Measurements from ENCODE around the gene PFKM.
"Not testable (repeated sequence)": the region's sequence is repeated elsewhere in the genome, so short reads cannot be mapped to it uniquely, and the experiment has no call there.

Gene PFKM

GRCh38 chr12:48115957-48116356, 3.2 kb upstream of the PFKM start:
- DNase-seq = no peak

GRCh38 chr12:48118284-48118871, 786 bp upstream of the PFKM start:
- DNase-seq = no peak

GRCh38 chr12:48119834-48120195, 651 bp downstream of the PFKM start:
- no peak for DNase-seq

GRCh38 chr12:48121522-48121921, 2.4 kb downstream of the PFKM start:
- no peak for DNase-seq

- no peak for DNase-seq
Observed at GRCh38 chr12:48122065-48122834, 3.1 kb downstream of the PFKM start.

- no peak for DNase-seq
Observed at GRCh38 chr12:48123169-48123568, 4.0 kb downstream of the PFKM start.

- DNase-seq = not testable (repeated sequence)
Observed at GRCh38 chr12:48125542-48125941, 6.4 kb downstream of the PFKM start.

GRCh38 chr12:48125985-48126384, 6.8 kb downstream of the PFKM start:
- no peak for DNase-seq

GRCh38 chr12:48126953-48127630, 7.9 kb downstream of the PFKM start:
- no peak for DNase-seq

- no peak for DNase-seq
Observed at GRCh38 chr12:48128800-48129199, 9.6 kb downstream of the PFKM start.

GRCh38 chr12:48129376-48129775, 10.2 kb downstream of the PFKM start:
- no peak for DNase-seq

GRCh38 chr12:48131517-48131916, 12.4 kb downstream of the PFKM start:
- DNase-seq = no peak

GRCh38 chr12:48132826-48133225, 13.7 kb downstream of the PFKM start:
- no peak for DNase-seq

GRCh38 chr12:48135027-48135426, 15.9 kb downstream of the PFKM start:
- no peak for DNase-seq

GRCh38 chr12:48142818-48143674, 23.9 kb downstream of the PFKM start:
- no peak for DNase-seq

- no peak for DNase-seq
Observed at GRCh38 chr12:48143898-48144297, 24.7 kb downstream of the PFKM start.

- DNase-seq = no peak
Observed at GRCh38 chr12:48145981-48146380, 26.8 kb downstream of the PFKM start.

GRCh38 chr12:48151103-48151771, 32.1 kb downstream of the PFKM start:
- no peak for DNase-seq

- DNase-seq = not testable (repeated sequence)
Observed at GRCh38 chr12:48155786-48156185, 36.6 kb downstream of the PFKM start.

GRCh38 chr12:48156652-48157017, 37.5 kb downstream of the PFKM start:
- DNase-seq = no peak

GRCh38 chr12:48157018-48157888, 38.1 kb downstream of the PFKM start, which contains the start of gene ASB8:
ASB8 (minus strand) TSS chr12:48157515; CDS start chr12:48153496, 4,019 bp downstream.
- DNase-seq = peak; percentile 96
